ENCODE data around the gene CST4.
"Not testable (repeated sequence)": the region's sequence is repeated elsewhere in the genome, so short reads cannot be mapped to it uniquely, and the experiment has no call there.

The CST4 gene

GRCh38 chr20:23688684-23689398 lies at the start of gene CST4:
Gene CST4 (minus strand): TSS chr20:23689038. CDS start chr20:23688969, 69 bp downstream.
- in situ Hi-C loops (cut with HindIII; ENCODE audit: low sequenced_read_pairs), result not testable (repeated sequence)

GRCh38 chr20:23735391-23735790 lies 46.6 kb upstream of the CST4 start:
- in situ Hi-C loops (cut with HindIII; ENCODE audit: low sequenced_read_pairs), result not testable (repeated sequence)

GRCh38 chr20:23734949-23735348 lies 46.1 kb upstream of the CST4 start:
- in situ Hi-C loops (cut with HindIII; ENCODE audit: low sequenced_read_pairs), result not testable (repeated sequence)

GRCh38 chr20:23734440-23734839 lies 45.6 kb upstream of the CST4 start:
- in situ Hi-C loops (cut with HindIII; ENCODE audit: low sequenced_read_pairs), result not testable (repeated sequence)

- in situ Hi-C loops (cut with HindIII; ENCODE audit: low sequenced_read_pairs), result no loop called here
Measured at GRCh38 chr20:23727016-23727415, 38.2 kb upstream of the CST4 start.

- in situ Hi-C loops (cut with HindIII; ENCODE audit: low sequenced_read_pairs), result no loop called here
Measured at GRCh38 chr20:23725102-23725501, 36.3 kb upstream of the CST4 start.

- in situ Hi-C loops (cut with HindIII; ENCODE audit: low sequenced_read_pairs), result not testable (repeated sequence)
Measured at GRCh38 chr20:23723659-23724307, 34.9 kb upstream of the CST4 start.

- in situ Hi-C loops (cut with HindIII; ENCODE audit: low sequenced_read_pairs), result not testable (repeated sequence)
Measured at GRCh38 chr20:23722851-23723250, 34.0 kb upstream of the CST4 start.

GRCh38 chr20:23721962-23722361 lies 33.1 kb upstream of the CST4 start:
- in situ Hi-C loops (cut with HindIII; ENCODE audit: low sequenced_read_pairs), result no loop called here

- in situ Hi-C loops (cut with HindIII; ENCODE audit: low sequenced_read_pairs), result not testable (repeated sequence)
Measured at GRCh38 chr20:23719351-23719750, 30.5 kb upstream of the CST4 start.

GRCh38 chr20:23711778-23712177 lies 22.9 kb upstream of the CST4 start:
- in situ Hi-C loops (cut with HindIII; ENCODE audit: low sequenced_read_pairs), result not testable (repeated sequence)

- in situ Hi-C loops (cut with HindIII; ENCODE audit: low sequenced_read_pairs), result no loop called here
Measured at GRCh38 chr20:23710771-23711170, 21.9 kb upstream of the CST4 start.

GRCh38 chr20:23705895-23706294 lies 17.1 kb upstream of the CST4 start:
- in situ Hi-C loops (cut with HindIII; ENCODE audit: low sequenced_read_pairs), result no loop called here

- in situ Hi-C loops (cut with HindIII; ENCODE audit: low sequenced_read_pairs), result no loop called here
Measured at GRCh38 chr20:23702021-23702420, 13.2 kb upstream of the CST4 start.

GRCh38 chr20:23700931-23701330 lies 12.1 kb upstream of the CST4 start:
- in situ Hi-C loops (cut with HindIII; ENCODE audit: low sequenced_read_pairs), result no loop called here

GRCh38 chr20:23697947-23698346 lies 9.1 kb upstream of the CST4 start:
- in situ Hi-C loops (cut with HindIII; ENCODE audit: low sequenced_read_pairs), result no loop called here

GRCh38 chr20:23695068-23695395 lies 6.2 kb upstream of the CST4 start:
- in situ Hi-C loops (cut with HindIII; ENCODE audit: low sequenced_read_pairs), result not testable (repeated sequence)

GRCh38 chr20:23694178-23695067 lies 5.6 kb upstream of the CST4 start:
- in situ Hi-C loops (cut with HindIII; ENCODE audit: low sequenced_read_pairs), result not testable (repeated sequence)

GRCh38 chr20:23692725-23693619 lies 4.1 kb upstream of the CST4 start:
- in situ Hi-C loops (cut with HindIII; ENCODE audit: low sequenced_read_pairs), result not testable (repeated sequence)

GRCh38 chr20:23691675-23692074 lies 2.8 kb upstream of the CST4 start:
- in situ Hi-C loops (cut with HindIII; ENCODE audit: low sequenced_read_pairs), result no loop called here

GRCh38 chr20:23690581-23690980 lies 1.7 kb upstream of the CST4 start:
- in situ Hi-C loops (cut with HindIII; ENCODE audit: low sequenced_read_pairs), result no loop called here

Measured in endothelial cell of hepatic sinusoid (primary cell).